Omental fat pad (tissue), 4 donors: Measurements from ENCODE around the gene ARSB. TPM values are rescaled to one million over a fixed set of nuclear protein-coding genes. Genes with fewer than 3 reads are reported as not detected.

Source experiments
- ATAC-seq: fragments of 150-250 bp; one replicate; pipeline ENCODE4 v1.9.1; 2016; ENCODE audit warnings: mild to moderate bottlenecking, moderate library complexity; ENCODE audit not compliant: low FRiP score
- DNase-seq: peaks from one replicate; pipeline ENCODE4 v3.0.0-alpha.2; 2019; ENCODE audit warnings: low spot score
- total RNA-seq, 4 donors: library from RNA; depleted of rRNA; stranded (reverse); fragments of >200 nt; gene quantifications; one replicate each; pipeline ENCODE4 v1.1.0, GENCODE V29; 2016
- TF ChIP-seq, protein P1 (sequence below), 3 donors: fragments of 450-650 bp; IDR thresholded peaks; one replicate each; pipeline ENCODE4 v1.5.1; 2016 to 2017; ENCODE audit warnings: antibody characterized with exemption in 3 of 3, mild to moderate bottlenecking in 3 of 3, moderate library complexity in 2 of 3

The ARSB gene
- total RNA-seq, 4 donors from 2014 or later = 15.4 to 22.7 (median 15.8) TPM

DNA sequence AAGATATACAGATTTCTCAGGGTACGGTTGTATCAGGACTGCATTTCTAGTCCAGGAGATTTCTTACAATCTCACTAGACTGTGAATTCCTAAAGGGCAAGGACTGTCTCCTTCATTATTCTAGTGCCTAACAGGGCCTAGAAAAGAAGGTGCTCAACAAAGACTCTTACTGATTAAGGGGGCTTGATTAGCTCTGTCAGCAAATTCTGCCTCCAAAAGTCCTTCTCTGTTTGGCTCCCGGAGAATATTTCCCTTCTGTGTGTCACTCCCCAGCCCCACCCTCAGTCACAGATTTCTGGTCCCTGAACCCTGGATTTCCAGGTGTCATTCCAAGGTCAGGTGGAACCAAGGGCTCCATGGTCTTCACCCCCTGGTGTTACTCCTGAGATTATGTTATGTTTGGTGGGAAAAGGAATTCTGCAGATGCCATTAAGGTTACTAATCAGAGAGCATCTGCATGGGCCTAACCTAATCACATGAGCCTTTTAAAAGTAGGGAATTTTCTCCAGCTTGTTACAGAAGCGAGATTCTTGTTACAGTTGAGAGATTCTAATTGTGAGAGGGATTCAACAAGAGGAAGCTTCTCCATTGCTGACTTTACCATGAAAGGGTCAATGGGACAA lies 168.9 kb downstream of the ARSB start:
- ATAC-seq = no peak
- no peak for DNase-seq
- TF ChIP-seq, protein P1, sequence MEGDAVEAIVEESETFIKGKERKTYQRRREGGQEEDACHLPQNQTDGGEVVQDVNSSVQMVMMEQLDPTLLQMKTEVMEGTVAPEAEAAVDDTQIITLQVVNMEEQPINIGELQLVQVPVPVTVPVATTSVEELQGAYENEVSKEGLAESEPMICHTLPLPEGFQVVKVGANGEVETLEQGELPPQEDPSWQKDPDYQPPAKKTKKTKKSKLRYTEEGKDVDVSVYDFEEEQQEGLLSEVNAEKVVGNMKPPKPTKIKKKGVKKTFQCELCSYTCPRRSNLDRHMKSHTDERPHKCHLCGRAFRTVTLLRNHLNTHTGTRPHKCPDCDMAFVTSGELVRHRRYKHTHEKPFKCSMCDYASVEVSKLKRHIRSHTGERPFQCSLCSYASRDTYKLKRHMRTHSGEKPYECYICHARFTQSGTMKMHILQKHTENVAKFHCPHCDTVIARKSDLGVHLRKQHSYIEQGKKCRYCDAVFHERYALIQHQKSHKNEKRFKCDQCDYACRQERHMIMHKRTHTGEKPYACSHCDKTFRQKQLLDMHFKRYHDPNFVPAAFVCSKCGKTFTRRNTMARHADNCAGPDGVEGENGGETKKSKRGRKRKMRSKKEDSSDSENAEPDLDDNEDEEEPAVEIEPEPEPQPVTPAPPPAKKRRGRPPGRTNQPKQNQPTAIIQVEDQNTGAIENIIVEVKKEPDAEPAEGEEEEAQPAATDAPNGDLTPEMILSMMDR (IDR thresholded peaks at IDR 0.05) = no peak

DNA sequence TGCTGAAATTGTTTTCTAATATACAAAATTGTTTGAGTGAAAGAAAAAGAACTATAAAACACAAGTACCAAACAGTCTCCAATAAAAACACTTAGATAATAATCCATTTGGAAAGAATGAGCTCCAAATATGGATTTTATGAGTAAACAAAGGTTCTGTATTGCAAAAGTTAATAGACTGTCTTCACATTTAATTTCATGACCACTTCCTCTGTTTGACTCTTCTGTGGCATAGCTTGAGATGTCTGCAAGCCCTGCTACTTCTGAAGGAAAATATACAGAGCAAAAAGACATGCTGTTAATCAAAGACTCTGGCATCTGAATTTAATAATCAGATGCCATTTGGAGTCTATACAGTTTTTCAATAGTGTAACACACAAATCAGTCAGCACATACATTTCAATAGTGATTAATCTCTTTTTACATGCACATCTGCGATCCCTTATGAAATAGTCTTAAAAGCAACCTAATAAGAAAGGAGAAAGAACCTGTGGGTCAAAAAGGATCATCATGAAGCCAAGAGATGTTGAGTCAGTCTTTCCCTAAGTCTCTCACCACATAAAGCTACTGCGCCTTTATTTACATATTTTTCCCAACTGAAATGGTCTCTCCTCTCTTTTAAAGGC lies 171.1 kb downstream of the ARSB start:
- TF ChIP-seq, protein P1 (IDR thresholded peaks at IDR 0.05) = no peak
- ATAC-seq (no peak), DNase-seq (no peak)

DNA sequence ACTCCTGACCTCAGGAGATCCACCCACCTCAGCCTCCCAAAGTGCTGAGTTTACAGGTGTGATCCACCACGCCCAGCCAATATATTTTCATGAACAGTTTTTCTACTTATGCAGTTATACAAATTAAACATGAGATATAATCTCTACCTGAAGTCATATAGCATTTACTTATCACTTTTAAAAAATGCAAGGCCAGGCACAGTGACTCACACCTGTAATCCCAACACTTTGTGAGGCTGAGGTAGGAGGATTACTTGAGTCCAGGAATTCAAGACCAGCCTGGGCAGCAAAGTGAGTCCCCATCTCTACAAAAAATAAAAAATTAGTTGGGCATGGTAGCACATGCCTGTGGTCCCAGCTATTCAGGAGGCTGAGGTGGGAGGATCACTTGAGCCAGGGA lies 171.8 kb downstream of the ARSB start:
- no peak for ATAC-seq

DNA sequence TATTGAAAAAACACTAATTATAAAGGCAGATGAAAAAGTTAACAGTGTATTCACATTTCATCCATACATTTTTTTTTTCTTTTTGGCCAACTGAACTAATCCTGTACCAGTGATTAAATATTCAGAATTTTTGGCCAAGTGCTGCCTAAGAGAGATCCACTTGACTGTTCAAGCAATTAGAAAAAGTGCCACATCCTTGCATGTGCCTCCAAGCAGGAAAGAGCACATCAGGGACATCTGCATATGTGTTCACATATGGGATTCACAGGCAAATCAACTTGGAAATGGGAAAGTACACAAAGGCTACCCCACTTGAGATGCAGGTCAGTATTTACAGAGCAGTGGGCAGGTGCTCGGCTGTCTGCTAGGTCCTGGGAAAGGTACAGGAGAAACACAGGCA lies 173.2 kb downstream of the ARSB start:
- no peak for DNase-seq
- no peak for ATAC-seq
- TF ChIP-seq, protein P1 (IDR thresholded peaks at IDR 0.05) = no peak

More for the DNA sequence above, 171.8 kb downstream of the ARSB start:
- TF ChIP-seq, protein P1 (IDR thresholded peaks at IDR 0.05) = no peak
- no peak for DNase-seq

DNA sequence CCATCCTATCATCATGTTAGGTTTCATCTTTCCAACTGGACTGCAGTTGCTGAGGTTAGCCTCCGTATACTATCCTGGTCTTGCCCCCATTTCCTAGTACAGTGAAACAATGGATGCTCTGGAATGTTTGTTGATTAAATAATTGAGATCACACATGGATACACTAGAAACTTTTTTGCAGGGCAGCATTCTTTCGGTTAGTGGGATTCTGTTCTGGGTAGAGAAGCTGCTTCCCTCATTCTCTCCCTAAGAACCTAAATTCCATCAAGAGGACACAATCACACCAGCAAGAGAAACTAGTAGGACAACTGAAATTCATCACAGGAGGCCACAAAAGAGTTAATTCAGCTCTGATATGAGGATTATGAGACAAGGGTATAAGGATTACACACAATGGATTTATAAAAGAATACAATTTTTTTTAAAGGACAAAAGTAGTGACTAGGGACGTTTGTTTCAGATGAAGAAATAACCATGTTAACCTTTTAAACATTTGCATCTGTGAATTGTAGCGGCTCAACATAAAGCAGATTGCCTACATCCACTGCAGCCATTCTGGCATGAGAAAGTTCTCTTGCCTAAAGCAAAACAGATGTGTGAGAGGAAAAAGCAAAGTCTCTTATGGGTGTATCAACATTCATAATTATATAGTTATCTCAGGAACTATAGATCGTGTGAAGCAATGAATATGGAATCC lies 173.8 kb downstream of the ARSB start:
- TF ChIP-seq, protein P1 (IDR thresholded peaks at IDR 0.05) = no peak
- no peak for DNase-seq
- no peak for ATAC-seq

DNA sequence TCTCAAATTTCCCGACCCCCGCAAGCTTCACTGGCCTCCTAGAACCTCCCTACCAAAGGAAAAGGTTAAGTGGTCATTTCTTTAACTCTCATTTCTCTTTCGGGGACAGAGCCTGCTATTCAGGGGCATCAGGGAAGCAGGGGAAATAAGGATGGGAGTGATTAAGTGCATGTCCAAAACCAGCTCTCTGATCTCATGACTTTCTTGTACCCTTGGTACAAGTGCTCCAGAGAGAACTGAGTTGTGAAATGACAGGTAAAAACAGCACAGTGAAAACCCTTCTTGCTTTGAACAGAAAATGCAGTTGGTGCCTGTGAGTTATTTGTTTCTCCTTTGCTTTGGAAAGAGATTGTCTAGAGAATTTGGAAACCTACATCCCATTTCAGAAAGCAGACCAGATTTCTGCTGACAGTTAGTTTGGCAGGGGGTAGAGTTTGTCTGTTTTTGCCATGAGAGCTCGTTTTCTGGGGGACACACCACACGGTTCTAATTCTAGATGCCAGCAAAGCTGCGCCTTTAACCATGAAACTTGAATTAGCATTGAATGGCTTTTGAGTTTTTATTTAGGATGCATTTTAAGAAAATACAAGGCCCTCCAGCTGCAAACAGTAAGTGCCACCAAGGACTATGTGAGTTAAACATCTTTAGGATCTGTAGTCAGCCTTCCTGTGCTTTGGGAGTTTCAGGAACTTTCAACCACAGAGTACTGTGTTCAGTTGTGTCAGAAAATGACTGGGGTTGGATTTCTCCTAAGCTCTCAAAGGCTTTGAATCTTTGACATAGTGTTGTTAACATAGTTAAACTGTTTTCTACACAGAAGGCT lies 174.8 kb downstream of the ARSB start:
- no peak for ATAC-seq
- TF ChIP-seq, protein P1 (IDR thresholded peaks at IDR 0.05) = no peak
- no peak for DNase-seq
